HG03460 (cell line): ENCODE measurements around the gene ABHD16A.

ENCODE experiments used
- ATAC-seq: cut with Tn5 transposase; IDR thresholded peaks from one replicate; pipeline ENCODE4 v1.9.1; 2021; ENCODE audit not compliant: unreplicated experiment

The ABHD16A gene

GRCh38 chr6:31642798-31643570 is 60.1 kb downstream of the ABHD16A start:
- ATAC-seq, result no peak

GRCh38 chr6:31641370-31641769 is 61.8 kb downstream of the ABHD16A start:
- ATAC-seq, result no peak

DNA sequence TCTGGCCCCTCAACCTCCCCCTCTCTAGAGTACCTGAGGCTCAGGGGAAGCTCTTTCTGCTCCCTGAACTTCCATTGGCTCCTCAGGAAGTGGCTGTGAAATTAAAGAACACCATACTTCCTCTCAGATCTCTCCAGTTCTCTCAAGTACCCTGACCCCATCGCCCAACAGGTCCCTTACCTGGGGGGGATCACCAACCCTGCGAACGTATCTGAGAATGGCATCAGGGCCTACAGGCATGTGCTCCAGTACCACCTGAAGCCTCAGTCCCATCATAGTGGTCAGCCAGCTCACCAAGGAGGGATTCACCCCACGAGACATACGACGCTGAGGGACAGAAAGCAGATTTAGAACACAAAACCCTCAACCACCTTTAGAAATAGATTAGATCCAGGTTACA is 62.5 kb downstream of the ABHD16A start:
- no peak for ATAC-seq

DNA sequence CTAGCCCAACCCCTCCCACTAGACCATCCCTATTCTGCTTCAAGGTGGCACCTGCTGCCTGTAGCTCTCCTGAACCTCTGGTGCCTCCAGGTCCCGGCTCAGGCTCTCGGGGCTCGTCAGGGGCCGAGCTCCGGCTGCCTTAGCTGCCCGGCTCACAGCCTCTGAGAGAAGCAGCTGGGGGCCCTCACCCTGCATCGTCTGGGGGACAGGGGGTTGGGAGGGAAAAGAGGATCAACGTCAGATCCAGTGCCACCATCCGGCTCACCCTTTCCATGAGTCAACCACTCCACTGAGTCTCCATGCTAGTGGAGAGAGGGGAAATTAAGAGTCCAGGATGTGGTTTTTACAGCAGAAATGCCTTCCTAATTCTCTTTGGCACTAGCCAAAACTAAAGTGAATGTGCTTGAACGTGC is 63.7 kb downstream of the ABHD16A start:
- ATAC-seq, result no peak

GRCh38 chr6:31639043-31639442 is 64.1 kb downstream of the ABHD16A start:
- no peak for ATAC-seq
